K562 (cell line): Measurements from ENCODE around the gene GPR139. TPM values are rescaled to one million over a fixed set of nuclear protein-coding genes. Genes with fewer than 3 reads are reported as not detected.

Experiments
- ATAC-seq: fragments of 200-7000 bp; cut with Tn5 transposase; 3 replicates; pipeline ENCODE4 v1.9.1; 2020; ENCODE audit warnings: moderate library complexity
- BruUV-seq: library from RNA; stranded (reverse); fragments of 400-500 nt; replicated peaks from 2 replicates; lab custom pipeline; 2021; lab: Mats Ljungman, UMichigan
- CTCF ChIA-PET: fragments of 300-600 bp; formaldehyde crosslinking; extraction: SDS; loops from one replicate; lab custom pipeline; 2021; ENCODE audit warnings: low intra/inter-chr PET ratio; lab: Yijun Ruan, JAX
- POLR2A ChIA-PET: fragments of 300-600, 350-650 bp; sonication (Branson Sonifier 250); formaldehyde crosslinking; extraction: SDS; loops from one replicate; lab custom pipeline; 2021; ENCODE audit warnings: antibody characterized with exemption, inconsistent platforms; lab: Yijun Ruan, JAX
- DNase-seq, 4 experiments: peaks; one replicate each; pipeline versions ENCODE4 v3.0.0 to v3.0.0-alpha.2; 2011 to 2018; ENCODE audit warnings: low spot score in 3 of 4, mixed read lengths in 3 of 4; ENCODE audit errors: extremely low read depth in 1 of 4
- FAIRE-seq: peaks from 2 replicates; lab custom pipeline; 2011; peaks lifted over from hg19 to GRCh38; lab: Jason Lieb, UNC
- H2AFZ ChIP-seq: 2 replicates; pipeline ENCODE4 v1.6.0; 2011; ENCODE audit warnings: low read depth, low read length, control low read depth, inconsistent platforms
- H3K27ac ChIP-seq: fragments of 200-600 bp; 3 replicates; pipeline ENCODE4 v1.8.0; 2011; ENCODE audit warnings: low read depth, mild to moderate bottlenecking, control low read depth, inconsistent platforms, low read length, moderate library complexity, mixed read lengths; ENCODE audit errors: extremely low read depth
- H3K27me3 ChIP-seq, 2 experiments: fragments of 300-600 bp in 1 of 2; 2 replicates in 1 of 2; 3 replicates in 1 of 2; pipeline versions ENCODE4 v1.6.0 to v1.8.0; 2011; ENCODE audit warnings: inconsistent platforms in 2 of 2, low read length in 2 of 2, mild to moderate bottlenecking in 1 of 2, mixed read lengths in 1 of 2, moderate library complexity in 1 of 2; ENCODE audit not compliant: control insufficient read depth in 2 of 2, insufficient read depth in 2 of 2
- H3K36me3 ChIP-seq: fragments of 300-600 bp; 3 replicates; pipeline ENCODE4 v1.8.0; 2011; ENCODE audit warnings: mild to moderate bottlenecking, low read length, inconsistent platforms; ENCODE audit not compliant: control insufficient read depth, insufficient read depth
- H3K4me1 ChIP-seq, 2 experiments: fragments of 200-600 bp in 1 of 2; replicated peaks in 1 of 2; 2 replicates in 1 of 2; 3 replicates in 1 of 2; pipeline versions ENCODE4 v1.5.1 to v1.8.0; 2011; ENCODE audit warnings: inconsistent platforms in 2 of 2, low read length in 2 of 2, mild to moderate bottlenecking in 1 of 2, mixed read lengths in 1 of 2, moderate library complexity in 1 of 2; ENCODE audit not compliant: control insufficient read depth in 2 of 2, insufficient read depth in 2 of 2
- H3K4me2 ChIP-seq: 2 replicates; pipeline ENCODE4 v1.6.1; 2011; ENCODE audit warnings: low read length, control low read depth, inconsistent platforms, mixed read lengths; ENCODE audit not compliant: insufficient read depth
- H3K4me3 ChIP-seq: fragments of 200-600 bp; sonication (generic), shearing (Covaris generic); 2 replicates; pipeline ENCODE4 v1.5.1; 2016; ENCODE audit warnings: control low read depth, inconsistent platforms
- H3K79me2 ChIP-seq: fragments of 200-600 bp; 3 replicates; pipeline ENCODE4 v1.8.0; 2011; ENCODE audit warnings: low read length, inconsistent platforms; ENCODE audit not compliant: control insufficient read depth, insufficient read depth
- H3K9ac ChIP-seq, 2 experiments: 2 replicates each; pipeline versions ENCODE4 v1.6.0 to v1.6.1; 2011; ENCODE audit warnings: low read depth in 2 of 2, low read length in 2 of 2, control low read depth in 1 of 2, inconsistent platforms in 1 of 2, mild to moderate bottlenecking in 1 of 2, mixed read lengths in 1 of 2; ENCODE audit not compliant: insufficient read depth in 1 of 2
- H3K9me1 ChIP-seq: one replicate; pipeline ENCODE4 v1.6.0; 2011; ENCODE audit warnings: inconsistent platforms, mild to moderate bottlenecking, low read length, moderate library complexity; ENCODE audit not compliant: control insufficient read depth, insufficient read depth
- H3K9me3 ChIP-seq: replicated peaks from 2 replicates; pipeline ENCODE4 v1.5.1; 2011; ENCODE audit warnings: low read depth, low read length, inconsistent platforms; ENCODE audit not compliant: control insufficient read depth, insufficient read depth
- H4K20me1 ChIP-seq: replicated peaks from 2 replicates; pipeline ENCODE4 v1.6.1; 2011; ENCODE audit warnings: low read length, inconsistent platforms, mixed read lengths; ENCODE audit not compliant: control insufficient read depth, insufficient read depth
- BRD4 ChIP-seq: fragments of 200-600 bp; sonication (generic); IDR thresholded peaks from 2 replicates; pipeline ENCODE4 v1.6.1; 2017; ENCODE audit warnings: inconsistent platforms
- CHD1 ChIP-seq: fragments of 200-600 bp; sonication (generic); IDR thresholded peaks from one replicate; pipeline ENCODE4 v1.6.1; 2012; ENCODE audit warnings: mild to moderate bottlenecking, moderate library complexity, low read length, inconsistent platforms
- GABPA ChIP-seq: fragments of 200-800 bp; sonication (Bioruptor generic); conservative IDR thresholded peaks from 2 replicates; pipeline ENCODE4 v1.6.1; 2016; ENCODE audit warnings: low read depth, missing genetic modification characterization, missing compliant biosample characterization
- MTA2 ChIP-seq: fragments of 450-650 bp; IDR thresholded peaks from 2 replicates; pipeline ENCODE4 v1.6.1; 2016; ENCODE audit warnings: low read depth
- NONO ChIP-seq, 2 experiments: fragments of 200-400 bp in 1 of 2; fragments of 450-650 bp in 1 of 2; formaldehyde crosslinking in 1 of 2; IDR thresholded peaks; 2 replicates each; pipeline ENCODE4 v1.6.1; 2017; ENCODE audit warnings: low read depth in 2 of 2, mild to moderate bottlenecking in 2 of 2, moderate library complexity in 2 of 2, low read length in 1 of 2
- PHTF2 ChIP-seq: fragments of 250-450 bp; sonication (Bioruptor Pico); IDR thresholded peaks from 2 replicates; pipeline ENCODE4 v1.5.0; 2021; ENCODE audit warnings: mild to moderate bottlenecking
- RBFOX2 ChIP-seq: fragments of 200-400 bp; formaldehyde crosslinking; IDR thresholded peaks from 2 replicates; pipeline ENCODE4 v1.6.1; 2017; ENCODE audit warnings: low read depth, mild to moderate bottlenecking, low read length, moderate library complexity
- SREBF1 ChIP-seq: fragments of 150-350 bp; IDR thresholded peaks from 2 replicates; pipeline ENCODE4 v1.6.1; 2014; ENCODE audit warnings: antibody characterized with exemption, low read depth, low read length, borderline replicate concordance
- STAT5A ChIP-seq: IDR thresholded peaks from 2 replicates; pipeline ENCODE4 v1.6.1; 2012; ENCODE audit warnings: low read length, inconsistent platforms, borderline replicate concordance
- TBP ChIP-seq: optimal IDR thresholded peaks from 2 replicates; pipeline ENCODE3; 2011; ENCODE audit warnings: low read depth, low read length, improper control_type of control experiment
- TSC22D4 ChIP-seq: fragments of 450-650 bp; IDR thresholded peaks from 2 replicates; pipeline ENCODE4 v1.6.1; 2016; ENCODE audit warnings: missing genetic modification characterization, missing biosample characterization, control low read depth
- ZNF12 ChIP-seq: sonication (generic); formaldehyde crosslinking; IDR thresholded peaks from 2 replicates; pipeline ENCODE4 v1.4.0; 2020; ENCODE audit warnings: mild to moderate bottlenecking, missing genetic modification reagents
- ZSCAN32 ChIP-seq: fragments of 450-650 bp; formaldehyde crosslinking; IDR thresholded peaks from 2 replicates; pipeline ENCODE4 v1.4.0; 2020; ENCODE audit warnings: mild to moderate bottlenecking, moderate library complexity
- WGBS: fragments of 100-300 bp; shearing (Covaris generic); methylation state at CpG from one replicate; pipeline ENCODE4 v1.1.6; 2016; ENCODE audit warnings: low coverage, mixed read lengths; ENCODE audit not compliant: insufficient coverage; ENCODE audit errors: missing lambda C conversion rate; 5-methylcytosine and 5-hydroxymethylcytosine counted together
- in situ Hi-C: fragments of 300-500 bp; cut with MboI; formaldehyde crosslinking; loops from 4 replicates; pipeline ENCODE4 v1.15.0; 2018; ENCODE audit warnings: inconsistent platforms, mixed read lengths
- intact Hi-C: fragments of 100-400 bp; cut with micrococcal nuclease; formaldehyde crosslinking; loops from 2 replicates; pipeline ENCODE4 v1.14.2; 2022
- polyA plus RNA-seq, 8 experiments: library from polyadenylated mRNA; depleted of rRNA in 4 of 8; stranded (reverse) in 5 of 8; unstranded in 3 of 8; fragments of >200 nt; fragmentation: Nextera tagmentation in 2 of 8; fragmentation: Illumina TruSeq in 1 of 8; extraction: Ambion mirVana in 2 of 8; extraction: Trizol in 1 of 8; gene quantifications; 2 replicates each; pipeline versions ENCODE4 v1.2.1 to v1.2.3, GENCODE V29; 2011 to 2014; ENCODE audit warnings: inconsistent platforms in 1 of 8, missing spikeins in 1 of 8
- total RNA-seq, 7 experiments: library from RNA; depleted of rRNA in 6 of 7; stranded (reverse); fragments of >200 nt in 6 of 7; fragmentation: Illumina TruSeq in 2 of 7; extraction: Trizol in 2 of 7; gene quantifications; 2 replicates each; pipeline versions ENCODE4 v1.2.1 to v1.2.3, GENCODE V29; 2011 to 2021; ENCODE audit warnings: low replicate concordance in 1 of 7
- TF ChIP-seq, protein P1 (sequence below): sonication (generic); formaldehyde crosslinking; IDR thresholded peaks from 2 replicates; pipeline ENCODE4 v1.8.0; 2023; ENCODE audit warnings: mild to moderate bottlenecking, missing genetic modification reagents
- TF ChIP-seq, protein P2 (sequence below): fragments of 450-650 bp; IDR thresholded peaks from 2 replicates; pipeline ENCODE4 v1.7.1; 2018; ENCODE audit warnings: mild to moderate bottlenecking, low read depth; ENCODE audit not compliant: partially characterized antibody
- TF ChIP-seq, protein P3 (sequence below): sonication (generic); formaldehyde crosslinking; IDR thresholded peaks from 2 replicates; pipeline ENCODE4 v1.8.1; 2022; ENCODE audit warnings: missing genetic modification reagents
- TF ChIP-seq, protein P4 (sequence below): fragments of 450-650 bp; formaldehyde crosslinking; IDR thresholded peaks from 2 replicates; pipeline ENCODE4 v1.4.0; 2022; ENCODE audit warnings: missing genetic modification characterization

GPR139 gene
- total and polyA plus RNA-seq, 9 of the 15 experiments (the other 6 are each of a cell fraction or from before 2014, with no cell fraction given): not detected

DNA sequence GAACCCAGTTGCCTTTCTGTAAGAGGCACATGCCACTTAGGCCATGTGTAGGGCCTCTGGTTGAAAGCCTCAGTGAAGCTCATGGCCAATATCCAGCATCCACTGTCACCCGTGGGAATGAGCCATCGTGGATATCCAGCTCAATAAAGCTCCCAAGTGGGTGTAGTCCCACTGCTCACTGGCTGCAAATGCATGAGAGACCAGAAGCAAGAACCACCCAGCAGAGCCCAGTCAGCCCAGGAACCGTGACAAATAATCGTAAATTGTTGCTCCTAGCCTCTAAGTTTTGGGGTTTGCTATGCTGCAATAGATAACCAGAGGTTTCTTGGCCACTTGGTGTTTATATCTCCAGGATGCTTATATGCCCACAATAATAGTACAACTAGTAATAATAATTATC, 33.7 kb downstream of the GPR139 start:
- Histone ChIP-seq H3K4me3 (no peak overlapping the region), H3K79me2 (no peaks in the 10 kb centered on the region), H4K20me1 (no peaks in the 10 kb centered on the region; the same call in 1 of the 2 replicates)
- no peak for TF ChIP-seq RBFOX2
- no peak for TF ChIP-seq GABPA (tag)
- TF ChIP-seq NONO (IDR thresholded peaks at IDR 0.05; ENCODE audit: low read depth in 2 of 2, low read length in 1 of 2): no peak
- TF ChIP-seq, protein P1, sequence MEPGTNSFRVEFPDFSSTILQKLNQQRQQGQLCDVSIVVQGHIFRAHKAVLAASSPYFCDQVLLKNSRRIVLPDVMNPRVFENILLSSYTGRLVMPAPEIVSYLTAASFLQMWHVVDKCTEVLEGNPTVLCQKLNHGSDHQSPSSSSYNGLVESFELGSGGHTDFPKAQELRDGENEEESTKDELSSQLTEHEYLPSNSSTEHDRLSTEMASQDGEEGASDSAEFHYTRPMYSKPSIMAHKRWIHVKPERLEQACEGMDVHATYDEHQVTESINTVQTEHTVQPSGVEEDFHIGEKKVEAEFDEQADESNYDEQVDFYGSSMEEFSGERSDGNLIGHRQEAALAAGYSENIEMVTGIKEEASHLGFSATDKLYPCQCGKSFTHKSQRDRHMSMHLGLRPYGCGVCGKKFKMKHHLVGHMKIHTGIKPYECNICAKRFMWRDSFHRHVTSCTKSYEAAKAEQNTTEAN: no peak
- TF ChIP-seq TBP: no peak
- no peak for TF ChIP-seq ZNF12 (CRISPR knock-in tag)
- TF ChIP-seq CHD1: no peak
- TF ChIP-seq ZSCAN32 (CRISPR knock-in tag): no peak
- TF ChIP-seq SREBF1: no peak
- TF ChIP-seq MTA2: no peak
- TF ChIP-seq PHTF2: no peak
- TF ChIP-seq, protein P2, sequence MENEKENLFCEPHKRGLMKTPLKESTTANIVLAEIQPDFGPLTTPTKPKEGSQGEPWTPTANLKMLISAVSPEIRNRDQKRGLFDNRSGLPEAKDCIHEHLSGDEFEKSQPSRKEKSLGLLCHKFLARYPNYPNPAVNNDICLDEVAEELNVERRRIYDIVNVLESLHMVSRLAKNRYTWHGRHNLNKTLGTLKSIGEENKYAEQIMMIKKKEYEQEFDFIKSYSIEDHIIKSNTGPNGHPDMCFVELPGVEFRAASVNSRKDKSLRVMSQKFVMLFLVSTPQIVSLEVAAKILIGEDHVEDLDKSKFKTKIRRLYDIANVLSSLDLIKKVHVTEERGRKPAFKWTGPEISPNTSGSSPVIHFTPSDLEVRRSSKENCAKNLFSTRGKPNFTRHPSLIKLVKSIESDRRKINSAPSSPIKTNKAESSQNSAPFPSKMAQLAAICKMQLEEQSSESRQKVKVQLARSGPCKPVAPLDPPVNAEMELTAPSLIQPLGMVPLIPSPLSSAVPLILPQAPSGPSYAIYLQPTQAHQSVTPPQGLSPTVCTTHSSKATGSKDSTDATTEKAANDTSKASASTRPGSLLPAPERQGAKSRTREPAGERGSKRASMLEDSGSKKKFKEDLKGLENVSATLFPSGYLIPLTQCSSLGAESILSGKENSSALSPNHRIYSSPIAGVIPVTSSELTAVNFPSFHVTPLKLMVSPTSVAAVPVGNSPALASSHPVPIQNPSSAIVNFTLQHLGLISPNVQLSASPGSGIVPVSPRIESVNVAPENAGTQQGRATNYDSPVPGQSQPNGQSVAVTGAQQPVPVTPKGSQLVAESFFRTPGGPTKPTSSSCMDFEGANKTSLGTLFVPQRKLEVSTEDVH: no peak
- TF ChIP-seq, protein P3, sequence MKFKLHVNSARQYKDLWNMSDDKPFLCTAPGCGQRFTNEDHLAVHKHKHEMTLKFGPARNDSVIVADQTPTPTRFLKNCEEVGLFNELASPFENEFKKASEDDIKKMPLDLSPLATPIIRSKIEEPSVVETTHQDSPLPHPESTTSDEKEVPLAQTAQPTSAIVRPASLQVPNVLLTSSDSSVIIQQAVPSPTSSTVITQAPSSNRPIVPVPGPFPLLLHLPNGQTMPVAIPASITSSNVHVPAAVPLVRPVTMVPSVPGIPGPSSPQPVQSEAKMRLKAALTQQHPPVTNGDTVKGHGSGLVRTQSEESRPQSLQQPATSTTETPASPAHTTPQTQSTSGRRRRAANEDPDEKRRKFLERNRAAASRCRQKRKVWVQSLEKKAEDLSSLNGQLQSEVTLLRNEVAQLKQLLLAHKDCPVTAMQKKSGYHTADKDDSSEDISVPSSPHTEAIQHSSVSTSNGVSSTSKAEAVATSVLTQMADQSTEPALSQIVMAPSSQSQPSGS (CRISPR knock-in tag): no peak
- no peak for TF ChIP-seq TSC22D4 (tag)
- TF ChIP-seq STAT5A: no peak
- TF ChIP-seq, protein P4, sequence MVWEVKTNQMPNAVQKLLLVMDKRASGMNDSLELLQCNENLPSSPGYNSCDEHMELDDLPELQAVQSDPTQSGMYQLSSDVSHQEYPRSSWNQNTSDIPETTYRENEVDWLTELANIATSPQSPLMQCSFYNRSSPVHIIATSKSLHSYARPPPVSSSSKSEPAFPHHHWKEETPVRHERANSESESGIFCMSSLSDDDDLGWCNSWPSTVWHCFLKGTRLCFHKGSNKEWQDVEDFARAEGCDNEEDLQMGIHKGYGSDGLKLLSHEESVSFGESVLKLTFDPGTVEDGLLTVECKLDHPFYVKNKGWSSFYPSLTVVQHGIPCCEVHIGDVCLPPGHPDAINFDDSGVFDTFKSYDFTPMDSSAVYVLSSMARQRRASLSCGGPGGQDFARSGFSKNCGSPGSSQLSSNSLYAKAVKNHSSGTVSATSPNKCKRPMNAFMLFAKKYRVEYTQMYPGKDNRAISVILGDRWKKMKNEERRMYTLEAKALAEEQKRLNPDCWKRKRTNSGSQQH: no peak
- no peak for TF ChIP-seq BRD4
- TF ChIP-seq, all 486 proteins: peak for 0
- Histone ChIP-seq H3K4me2 (no peak overlapping the region), H3K4me1 (no peaks in the 10 kb centered on the region), H3K9me3 (no peaks in the 10 kb centered on the region), H3K9me1 (no peaks in the 10 kb centered on the region), H3K36me3 (no peaks in the 10 kb centered on the region), H3K27ac (no peak overlapping the region), H3K9ac (no peak overlapping the region), H2AFZ (no peak overlapping the region), H3K27me3 (no peaks in the 10 kb centered on the region)
- 0% methylated on average over 4 of the region's 4 CpGs for WGBS
- ChIA-PET POLR2A (interaction anchor here (0.7 kb wide), 1 partner anchor 682 kb away, joined by 3 read pairs; no protein-coding TSS in a partner anchor), CTCF (no interaction called here)
- no peak for ATAC-seq
- intact Hi-C loops (no loop called here), in situ Hi-C loops (no loop called here)
- no TSS peak for BruUV-seq
- no peak for DNase-seq
- FAIRE-seq: no peak
